HG02973 (cell line): ENCODE measurements around the gene PLA2R1.

Experiments
- ATAC-seq: cut with Tn5 transposase; IDR thresholded peaks from one replicate; pipeline ENCODE4 v1.9.1; 2021; ENCODE audit warnings: moderate library complexity; ENCODE audit not compliant: unreplicated experiment

The PLA2R1 gene

GRCh38 chr2:159897720-159898119, 164.7 kb downstream of the PLA2R1 start:
- ATAC-seq: no peak

GRCh38 chr2:159897081-159897480, 165.3 kb downstream of the PLA2R1 start:
- ATAC-seq: no peak

DNA sequence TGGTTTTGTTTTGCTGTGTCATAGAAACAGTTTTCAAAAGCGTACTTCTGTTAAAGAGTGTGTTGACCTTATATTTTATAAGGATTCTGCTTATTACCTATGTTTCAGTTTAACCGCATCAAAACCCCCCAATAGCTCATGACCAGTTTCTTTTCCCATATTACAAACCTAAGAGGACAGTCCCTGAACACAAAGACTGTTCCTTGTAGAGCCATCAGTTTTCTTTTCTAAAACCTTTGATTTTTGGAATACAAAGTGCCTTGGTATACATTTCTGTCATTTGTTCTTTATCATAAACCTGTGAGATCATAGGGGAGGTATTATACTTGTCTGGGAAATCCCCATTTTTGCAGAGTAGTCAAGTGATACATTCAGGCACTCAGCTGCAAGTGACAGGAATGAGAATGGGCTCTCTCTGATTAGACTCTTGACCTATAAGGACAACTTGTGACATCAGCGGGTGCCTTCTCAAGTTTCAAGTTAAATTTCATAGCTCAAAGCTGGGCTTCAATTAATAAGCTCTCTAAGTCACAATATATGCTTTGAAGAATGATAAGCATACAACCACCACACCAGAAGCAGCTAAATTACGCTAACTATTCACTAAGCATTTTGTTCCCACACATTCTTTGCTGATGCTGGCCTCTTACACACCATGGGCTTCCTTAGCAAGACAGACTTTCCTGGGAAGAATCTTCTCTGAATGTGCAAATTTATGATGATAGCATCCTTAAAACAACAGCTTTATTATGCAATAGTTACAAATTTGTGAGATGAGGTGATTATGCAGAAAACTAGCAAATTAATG, 167.0 kb downstream of the PLA2R1 start:
- ATAC-seq: peak; percentile 66

GRCh38 chr2:159894145-159894838, 168.1 kb downstream of the PLA2R1 start:
- ATAC-seq: no peak

DNA sequence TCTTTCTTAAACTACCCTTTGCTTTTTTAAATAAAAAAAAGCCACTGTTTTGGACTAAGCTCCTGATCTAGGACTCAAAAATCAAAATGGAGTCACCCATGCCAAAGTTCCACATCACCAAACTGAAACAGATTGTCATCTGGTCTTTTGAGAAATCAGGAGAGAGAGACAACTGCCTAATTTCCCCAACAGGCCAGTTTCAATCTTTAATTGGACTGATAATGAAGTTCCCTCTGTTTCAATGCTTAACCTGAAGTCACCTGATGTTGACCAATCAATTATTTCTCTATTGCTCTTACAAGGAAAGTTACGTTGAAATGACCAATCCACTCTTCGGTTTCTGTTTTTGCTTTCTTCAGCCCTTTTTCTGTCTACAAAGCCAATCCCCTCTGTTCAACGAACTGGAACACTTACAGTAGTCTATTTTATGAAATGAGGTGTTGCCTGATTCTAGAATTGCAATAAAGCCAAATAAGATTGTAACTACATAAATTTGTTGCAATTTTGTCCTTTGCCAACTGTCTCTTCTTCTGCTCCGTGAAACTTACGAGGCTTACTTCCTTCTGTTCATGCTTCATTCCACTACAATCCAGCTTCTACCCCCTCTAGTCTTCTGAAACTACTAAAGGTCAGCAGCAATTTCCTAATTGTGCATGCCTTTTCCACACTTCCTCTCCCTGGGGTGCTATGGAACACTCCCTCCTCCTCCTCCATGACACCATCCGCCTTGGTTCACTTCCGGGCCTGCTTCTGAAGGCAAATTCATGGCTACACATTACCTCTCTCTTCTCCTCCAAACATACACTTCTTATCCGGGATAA, 169.2 kb downstream of the PLA2R1 start:
- no peak for ATAC-seq

DNA sequence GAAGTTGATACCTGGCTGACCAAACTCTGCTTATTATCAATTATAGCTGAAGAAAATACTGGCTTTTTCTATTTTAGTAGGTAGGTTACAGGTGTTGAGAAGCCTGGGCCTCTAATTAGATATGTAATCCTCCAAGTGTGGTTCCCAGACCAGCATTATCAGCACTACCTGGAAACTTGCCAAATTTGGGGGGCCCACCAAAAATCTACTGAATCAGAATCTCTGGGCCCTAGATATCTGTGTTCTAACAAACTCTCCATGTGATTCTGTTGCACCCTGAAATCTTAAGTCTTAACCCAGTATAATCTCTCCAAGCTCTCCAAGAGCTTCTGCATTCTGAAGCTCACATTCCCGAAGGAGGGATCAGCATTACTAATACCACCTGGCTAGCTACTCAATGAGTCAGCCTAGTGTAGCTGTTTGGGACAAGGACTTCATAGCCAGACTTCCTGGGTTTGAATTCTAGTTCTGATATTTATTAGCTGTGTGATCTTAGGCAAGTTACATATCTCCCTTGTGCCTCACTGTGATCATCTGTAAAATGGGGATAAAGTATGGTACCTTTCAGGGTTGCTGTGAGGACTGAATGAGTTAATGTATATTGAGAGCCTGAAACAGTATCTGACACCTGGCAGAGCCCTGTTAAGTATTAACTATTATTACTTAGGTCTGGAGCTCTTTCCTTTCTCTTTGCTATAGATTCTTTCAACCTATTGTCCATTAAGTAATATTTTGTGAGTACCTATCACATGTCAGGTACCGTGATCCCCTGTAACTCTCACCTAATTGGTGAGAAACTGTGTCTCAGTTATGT, 170.3 kb downstream of the PLA2R1 start:
- peak; percentile 27 for ATAC-seq

DNA sequence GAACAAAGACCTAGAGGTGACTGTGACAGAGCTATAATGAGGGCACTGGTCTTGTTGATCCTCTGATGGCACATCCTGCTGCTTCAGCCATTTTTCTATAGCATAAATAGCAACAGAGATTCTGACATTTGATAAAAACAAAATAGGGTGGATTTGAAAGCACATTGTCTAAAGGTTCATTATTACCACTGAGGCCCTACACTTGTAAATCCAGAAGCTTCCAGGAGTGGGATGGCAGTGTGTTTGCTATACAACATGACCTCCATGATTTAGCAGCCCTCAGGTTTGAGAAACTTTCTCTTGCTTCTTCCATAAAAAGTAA, 171.2 kb downstream of the PLA2R1 start:
- no peak for ATAC-seq

DNA sequence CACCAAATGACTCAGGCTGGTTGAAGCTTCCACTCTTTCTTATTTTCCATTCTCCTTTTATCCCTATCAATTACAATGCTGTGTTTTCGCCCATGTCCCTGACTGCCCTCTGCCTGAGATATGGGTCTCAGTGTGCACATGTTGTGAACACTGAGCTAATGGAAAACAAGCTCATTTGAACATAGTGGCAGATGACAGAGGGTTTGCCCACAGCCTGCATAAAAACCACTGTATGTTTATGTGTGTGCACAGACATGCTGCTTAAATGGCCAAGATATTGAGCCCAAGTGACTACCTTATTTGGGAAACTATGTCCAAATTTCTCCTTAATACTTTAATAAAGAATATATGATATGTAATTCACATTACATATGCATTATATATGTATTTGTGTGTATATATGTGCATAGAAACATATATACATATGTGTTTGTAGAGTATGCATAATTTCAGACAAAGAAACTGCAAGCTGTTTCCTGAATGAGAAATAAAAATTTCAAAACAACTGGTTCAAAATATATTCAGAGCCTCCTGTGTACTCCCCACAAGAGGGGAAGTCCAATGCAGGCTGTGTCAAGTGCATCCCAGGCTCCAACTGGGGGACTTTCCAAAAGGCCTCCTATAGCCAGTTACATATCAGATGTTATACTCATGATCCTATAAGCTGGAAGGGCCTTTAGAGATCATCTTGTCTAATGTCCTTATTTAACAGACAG, 171.7 kb downstream of the PLA2R1 start:
- peak; percentile 39 for ATAC-seq

GRCh38 chr2:159882130-159882745, 180.2 kb downstream of the PLA2R1 start:
- no peak for ATAC-seq
